C4-2B (cell line): ENCODE measurements around the gene FRMD4A.

Source experiments
- H3K27ac ChIP-seq: fragments of 450-650 bp; 2 replicates; pipeline ENCODE4 v1.5.1; 2017
- CTCF ChIP-seq: fragments of 450-650 bp; conservative IDR thresholded peaks from 2 replicates; pipeline ENCODE4 v1.5.1; 2017; ENCODE audit warnings: mild to moderate bottlenecking
- ZFX ChIP-seq: fragments of 450-650 bp; IDR thresholded peaks from 2 replicates; pipeline ENCODE4 v1.6.1; 2017

Gene FRMD4A

GRCh38 chr10:14190702-14191101, 140.0 kb downstream of the FRMD4A start:
- H3K27ac ChIP-seq = no peak overlapping the region
- no peak for TF ChIP-seq CTCF
- TF ChIP-seq ZFX = no peak

- no peak for TF ChIP-seq ZFX
- TF ChIP-seq CTCF = peak; percentile 73
- no peak overlapping the region for H3K27ac ChIP-seq
Measured at GRCh38 chr10:14186245-14186644, 144.5 kb downstream of the FRMD4A start.

GRCh38 chr10:14185316-14186045, 145.2 kb downstream of the FRMD4A start:
- peak overlapping the region; percentile 15; the same call in 1 of the 2 replicates for H3K27ac ChIP-seq
- no peak for TF ChIP-seq CTCF
- TF ChIP-seq ZFX = no peak

GRCh38 chr10:14184841-14185315, 145.8 kb downstream of the FRMD4A start:
- no peak for TF ChIP-seq CTCF
- TF ChIP-seq ZFX = no peak
- H3K27ac ChIP-seq = no peak overlapping the region

GRCh38 chr10:14182781-14183180, 147.9 kb downstream of the FRMD4A start:
- no peak for TF ChIP-seq ZFX
- no peak for TF ChIP-seq CTCF
- H3K27ac ChIP-seq = no peak overlapping the region

- no peak overlapping the region for H3K27ac ChIP-seq
- TF ChIP-seq ZFX = no peak
- TF ChIP-seq CTCF = no peak
Measured at GRCh38 chr10:14181567-14181936, 149.2 kb downstream of the FRMD4A start.

GRCh38 chr10:14180911-14181566, 149.7 kb downstream of the FRMD4A start:
- TF ChIP-seq CTCF (no peak), ZFX (no peak)
- no peak overlapping the region for H3K27ac ChIP-seq
